ENCODE data around the gene CROCC2.

The CROCC2 gene

DNA sequence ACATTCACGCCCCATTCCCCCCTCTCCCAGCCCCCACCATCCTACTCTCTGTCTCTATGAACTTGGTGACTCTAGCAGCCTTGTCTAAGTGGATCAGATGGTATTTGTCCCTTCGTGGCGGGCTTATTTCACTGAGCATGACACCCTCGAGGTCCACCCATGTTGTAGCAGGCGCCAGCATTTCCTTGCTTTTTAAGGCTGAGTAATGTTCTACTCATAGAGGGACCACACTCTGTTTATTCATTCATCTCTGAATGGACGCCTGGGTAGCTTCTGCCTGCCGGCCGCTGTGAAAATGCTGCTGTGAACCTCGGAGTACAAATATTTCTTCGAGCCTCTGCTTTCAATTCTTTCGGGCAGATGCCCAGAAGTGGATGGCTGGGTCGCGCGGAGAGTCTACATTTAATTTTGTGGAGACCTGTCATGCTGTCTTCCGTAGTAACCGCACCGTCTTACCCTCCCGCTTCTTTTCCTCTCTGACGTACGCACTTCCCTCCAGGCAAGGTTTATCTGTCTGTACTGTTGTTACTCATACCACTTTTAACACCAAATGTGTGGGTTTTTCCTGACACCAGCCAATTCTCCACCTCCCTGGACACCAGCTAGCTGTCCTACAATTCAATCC is 5.6 kb downstream of the CROCC2 start:
- DNase-seq, result no peak

DNA sequence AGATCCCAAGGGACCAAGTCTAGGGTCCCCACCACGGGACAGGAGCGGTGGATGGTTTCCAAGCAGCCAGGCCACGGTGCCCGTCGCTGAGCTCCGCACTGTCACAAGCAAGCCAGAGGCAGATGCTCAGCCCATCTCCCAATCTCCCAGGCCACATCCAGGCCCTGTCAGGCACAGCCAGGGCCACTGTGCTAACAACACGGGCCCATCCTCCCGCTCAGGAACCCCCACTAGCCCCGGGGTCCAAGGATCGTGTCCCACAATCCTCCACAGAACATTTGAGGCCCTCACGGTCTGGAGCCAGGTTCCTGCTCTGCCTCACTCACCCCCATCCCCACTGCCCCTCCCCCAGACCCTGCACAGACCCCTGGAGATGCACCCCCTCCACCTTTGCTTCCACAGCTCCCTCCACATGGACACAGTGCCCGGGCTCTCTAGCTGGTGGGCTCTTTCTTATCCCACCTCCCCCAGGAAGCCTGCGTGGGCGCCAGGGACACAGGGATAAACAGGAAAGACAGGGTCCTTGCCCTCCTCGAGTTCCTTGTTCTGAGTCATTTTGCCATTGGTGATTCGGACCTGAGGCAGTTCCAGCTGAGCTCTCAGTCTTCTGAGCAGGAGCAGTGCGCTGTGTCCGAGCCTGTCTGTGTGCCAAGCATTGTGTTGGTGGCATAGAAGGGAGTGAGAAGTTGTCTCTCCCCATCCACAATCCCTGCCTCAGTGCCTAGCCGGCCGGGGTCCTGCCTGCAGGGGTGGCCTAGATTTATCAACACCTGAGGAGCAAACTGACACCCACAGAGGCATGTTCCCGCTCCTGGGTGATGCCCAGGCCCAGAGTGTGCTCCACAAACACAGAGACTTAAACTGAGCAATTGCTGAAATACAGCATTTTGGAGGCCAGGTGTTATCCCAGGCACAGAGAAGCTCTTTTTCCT is 7.0 kb downstream of the CROCC2 start:
- no peak for DNase-seq

DNA sequence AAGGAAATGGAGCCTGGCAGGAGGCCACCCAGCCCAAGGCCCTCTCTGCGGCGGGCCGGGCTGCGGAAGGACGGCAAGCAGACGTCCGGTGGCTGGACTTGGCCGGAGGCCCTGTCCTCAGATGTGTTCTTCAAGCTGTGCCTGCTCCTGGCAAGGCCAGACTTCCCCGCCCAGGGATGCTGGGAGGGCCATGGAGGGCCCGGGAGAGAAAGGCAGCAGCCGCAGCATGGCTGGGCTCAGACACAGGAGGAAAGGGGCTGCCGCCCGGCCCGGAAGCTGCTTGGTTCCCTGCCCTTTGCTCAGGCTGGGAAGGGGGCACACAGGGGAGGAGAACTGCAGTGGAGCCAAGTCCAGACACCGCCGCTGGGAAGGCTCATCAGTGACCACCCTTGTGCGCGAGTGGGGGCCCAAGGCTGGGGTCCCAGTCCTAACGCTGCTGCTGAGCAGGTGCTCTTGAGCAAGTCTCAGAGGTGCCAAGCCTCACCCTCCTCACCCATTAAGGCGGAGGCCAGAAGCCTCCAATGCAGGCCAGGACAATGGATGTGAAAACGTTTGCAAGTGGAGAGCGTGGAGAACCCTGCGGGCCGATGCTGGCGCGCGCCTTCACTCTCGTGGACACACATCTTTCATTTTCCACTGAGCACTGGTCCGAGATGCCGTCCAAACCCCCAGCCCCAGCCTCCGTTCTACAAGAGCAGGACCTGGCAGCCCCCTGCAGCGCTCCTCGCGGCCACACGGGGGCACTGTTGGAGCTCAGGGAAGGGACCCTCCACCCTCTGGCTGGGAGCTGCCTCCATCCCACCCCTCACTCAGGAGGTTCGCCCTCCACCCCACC is 7.9 kb downstream of the CROCC2 start:
- peak; percentile 59 for DNase-seq

DNA sequence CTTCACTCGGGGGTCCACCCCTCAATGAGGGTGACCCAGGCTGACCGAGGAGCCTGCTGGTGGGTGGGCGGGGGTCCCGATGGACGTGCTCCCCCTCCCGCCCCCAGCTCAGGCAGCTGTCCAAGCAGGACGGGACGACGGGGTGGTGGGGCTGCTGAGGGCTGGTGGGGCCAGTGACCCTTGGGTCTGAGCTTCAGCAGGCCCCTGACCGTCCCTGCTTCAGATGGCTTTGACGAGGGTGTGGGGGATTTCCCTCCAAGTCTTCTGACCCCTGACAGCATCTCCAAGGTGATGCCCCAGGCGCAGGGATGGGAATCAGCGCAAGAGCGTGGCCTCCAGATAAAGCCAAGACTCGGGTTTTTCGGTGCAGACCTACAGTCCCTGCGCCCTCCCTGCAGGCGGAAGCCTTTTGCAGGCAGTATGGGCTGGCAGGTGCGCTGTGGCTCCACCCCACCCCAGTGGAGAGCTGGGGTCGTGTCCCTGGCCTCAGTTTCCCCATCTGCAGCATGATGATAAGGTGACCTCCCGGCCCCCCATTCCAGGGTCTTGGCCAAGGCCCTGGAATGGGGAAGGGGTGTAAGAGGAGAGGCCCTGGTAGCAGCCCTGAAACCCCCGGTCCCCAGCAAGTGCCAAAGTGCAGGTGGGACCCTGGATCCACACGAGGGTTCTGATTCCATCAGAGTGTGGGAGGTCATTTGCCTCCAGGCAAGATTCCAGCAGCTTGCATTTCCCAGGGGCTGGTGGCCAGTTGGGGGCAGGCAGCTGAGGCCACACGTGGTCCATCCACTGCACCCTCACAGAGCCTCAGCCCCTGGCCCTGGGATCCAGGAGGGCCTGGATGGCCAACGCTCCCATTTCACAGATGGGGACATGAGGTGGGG is 8.7 kb downstream of the CROCC2 start:
- no peak for DNase-seq

DNA sequence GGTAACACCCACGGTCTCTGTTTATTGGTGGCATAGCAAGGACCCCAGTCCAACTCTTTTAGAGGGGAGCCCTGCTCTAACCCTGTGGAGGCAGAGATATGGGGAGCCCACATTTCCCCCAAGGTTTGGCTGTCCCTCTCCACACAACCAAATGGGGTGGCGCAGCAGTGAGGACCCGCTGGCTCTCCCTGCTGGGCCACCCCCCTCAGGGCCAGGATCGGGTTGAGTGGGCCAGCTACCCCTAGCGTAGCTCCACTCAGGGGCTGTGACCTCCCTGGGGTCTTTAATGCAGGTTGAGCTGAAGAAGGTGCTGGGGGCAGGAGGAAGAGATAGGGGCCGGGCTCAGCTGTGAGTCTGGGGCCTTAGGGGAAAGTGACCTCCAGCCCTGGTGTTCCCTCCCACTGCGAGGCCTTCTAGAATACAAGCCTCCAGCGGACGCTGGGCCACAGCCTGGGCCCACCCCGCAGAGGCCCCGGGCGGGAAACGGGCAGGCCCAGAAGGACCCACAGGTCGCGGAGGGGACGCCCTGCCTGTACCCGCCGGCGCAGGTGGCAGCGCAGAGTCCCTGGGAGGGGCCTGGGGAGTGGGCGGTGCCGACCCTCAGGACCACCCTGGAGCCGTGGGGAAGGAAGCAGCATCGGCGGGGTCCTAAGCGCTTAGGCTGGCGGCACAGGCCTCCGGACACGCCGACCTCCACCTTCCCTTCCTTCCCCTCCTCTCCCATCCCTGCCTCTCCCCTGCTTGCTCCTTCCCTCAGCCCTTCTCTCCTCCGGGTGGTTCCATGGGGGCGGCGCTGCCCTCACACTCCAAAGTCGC is 9.6 kb downstream of the CROCC2 start:
- no peak for DNase-seq

DNA sequence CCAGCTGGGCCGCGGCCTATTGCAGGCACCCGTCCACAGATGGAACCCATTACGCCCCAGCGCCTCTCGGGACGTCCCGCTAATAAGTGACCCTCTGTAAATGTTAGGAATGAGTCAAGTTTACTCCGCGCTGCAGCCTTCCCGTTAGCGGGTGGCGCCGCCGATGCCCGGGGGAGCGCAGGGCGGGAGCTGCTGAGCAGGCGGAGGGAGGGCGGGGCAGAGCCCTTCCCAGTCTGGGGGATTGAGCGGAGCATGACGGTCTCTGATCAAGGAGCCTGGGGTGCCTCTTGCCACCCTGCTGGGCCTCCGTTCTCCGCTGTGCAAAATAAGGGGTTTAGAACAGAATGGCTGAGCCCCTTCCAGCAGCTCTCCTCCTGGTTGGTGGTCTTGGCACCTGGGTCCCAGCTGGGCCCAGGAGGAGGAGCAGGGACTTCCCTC is 10.5 kb downstream of the CROCC2 start:
- DNase-seq, result peak; percentile 88

DNA sequence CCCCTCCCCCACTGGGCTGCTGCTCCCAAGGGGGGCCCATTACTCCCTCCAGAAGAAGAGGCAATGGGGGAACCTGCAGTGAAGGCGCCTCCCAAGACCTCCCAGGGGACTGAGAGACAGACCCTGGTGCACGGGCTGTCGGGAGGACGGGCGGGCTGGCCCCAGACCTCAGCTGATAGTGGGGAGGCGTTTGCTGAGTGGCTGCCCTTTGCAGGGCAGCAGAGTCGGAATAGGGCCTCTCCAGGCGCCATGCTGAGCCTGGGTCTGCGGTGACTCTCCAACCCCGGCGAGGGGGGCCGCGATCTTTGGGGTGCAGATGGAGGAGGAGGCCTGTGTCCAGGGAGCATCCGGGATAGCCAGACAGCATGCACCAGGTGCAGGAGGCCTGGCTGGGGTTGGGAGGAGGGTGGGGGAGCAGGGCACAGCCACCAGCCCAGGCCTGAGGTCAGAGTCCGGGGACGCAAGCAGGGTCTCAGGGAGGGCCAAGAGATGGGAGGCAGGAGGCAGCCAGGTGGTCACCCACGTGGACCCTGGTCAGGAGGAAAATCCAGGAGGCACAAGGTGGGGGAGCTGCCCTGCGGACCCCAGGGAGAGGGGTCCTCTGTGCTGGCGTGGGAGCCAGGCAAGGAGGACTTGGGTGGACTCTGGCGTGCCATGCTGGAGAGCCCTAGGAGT is 11.0 kb downstream of the CROCC2 start:
- no peak for DNase-seq

DNA sequence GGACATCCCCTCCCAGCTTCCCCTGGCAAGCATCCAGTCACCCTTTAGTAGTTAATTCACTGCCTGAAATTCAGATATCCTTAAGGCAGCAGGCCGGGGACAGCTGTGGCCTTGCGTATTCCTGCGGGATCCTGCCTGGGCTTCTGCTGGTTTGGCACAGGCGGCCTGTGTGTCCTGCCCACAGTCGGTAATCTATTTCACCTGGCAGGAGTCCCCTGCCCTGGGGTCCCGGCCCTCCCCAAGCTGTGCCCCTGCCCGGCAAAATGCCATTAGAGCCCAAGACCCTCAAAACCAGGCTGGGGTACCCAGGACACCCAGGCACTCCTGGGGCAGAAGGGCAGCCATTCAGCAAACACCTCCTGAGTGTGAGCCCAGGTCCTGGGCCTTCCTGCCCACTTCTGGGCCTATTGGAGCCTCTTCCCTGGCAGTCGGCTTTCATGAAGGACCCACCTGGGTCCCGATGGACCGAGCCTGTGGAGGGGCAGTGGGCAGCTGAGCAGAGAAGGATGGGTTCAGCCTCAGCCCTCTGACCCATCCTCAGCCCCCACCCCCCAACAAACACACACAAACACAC is 11.6 kb downstream of the CROCC2 start:
- DNase-seq, result no peak

DNA sequence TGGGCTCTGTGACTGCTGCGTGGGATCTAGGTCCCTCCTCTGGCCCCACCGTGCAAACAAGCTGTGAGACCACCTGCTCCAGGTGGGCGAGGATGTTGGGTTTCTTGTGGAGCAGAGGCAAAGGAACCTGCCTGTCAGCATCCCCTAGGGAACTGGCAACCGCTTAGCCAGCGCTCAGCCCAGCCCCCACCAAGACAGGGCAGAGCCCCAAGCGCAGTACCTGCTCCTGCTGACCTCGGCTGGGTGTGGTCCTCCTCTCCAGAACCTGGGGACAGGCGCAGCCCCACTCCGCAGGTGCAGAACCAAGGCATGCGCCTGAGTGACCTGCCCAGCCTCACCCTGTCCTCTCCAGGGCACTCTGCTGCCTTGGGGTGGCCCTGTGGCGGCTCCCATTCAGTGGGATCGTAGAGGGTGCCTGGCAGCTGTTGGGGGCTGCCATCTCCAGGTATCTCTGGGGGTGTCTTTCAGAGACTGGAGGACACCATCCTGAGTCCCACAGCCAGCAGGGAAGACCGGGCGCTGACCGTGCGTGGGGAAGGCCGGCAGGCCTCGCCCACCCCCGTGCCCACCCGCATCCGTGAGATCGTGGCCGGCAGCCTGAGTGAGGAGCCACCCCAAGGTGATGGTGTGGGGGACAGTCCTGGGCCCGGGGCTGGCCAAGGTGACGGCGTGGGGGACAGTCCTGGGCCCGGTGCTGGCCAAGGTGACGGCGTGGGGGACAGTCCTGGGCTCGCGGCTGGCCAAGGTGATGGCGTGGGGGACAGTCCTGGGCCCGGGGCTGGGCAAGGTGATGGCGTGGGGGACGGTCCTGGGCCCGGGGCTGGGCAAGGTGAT is 12.3 kb downstream of the CROCC2 start:
- DNase-seq, result no peak

DNA sequence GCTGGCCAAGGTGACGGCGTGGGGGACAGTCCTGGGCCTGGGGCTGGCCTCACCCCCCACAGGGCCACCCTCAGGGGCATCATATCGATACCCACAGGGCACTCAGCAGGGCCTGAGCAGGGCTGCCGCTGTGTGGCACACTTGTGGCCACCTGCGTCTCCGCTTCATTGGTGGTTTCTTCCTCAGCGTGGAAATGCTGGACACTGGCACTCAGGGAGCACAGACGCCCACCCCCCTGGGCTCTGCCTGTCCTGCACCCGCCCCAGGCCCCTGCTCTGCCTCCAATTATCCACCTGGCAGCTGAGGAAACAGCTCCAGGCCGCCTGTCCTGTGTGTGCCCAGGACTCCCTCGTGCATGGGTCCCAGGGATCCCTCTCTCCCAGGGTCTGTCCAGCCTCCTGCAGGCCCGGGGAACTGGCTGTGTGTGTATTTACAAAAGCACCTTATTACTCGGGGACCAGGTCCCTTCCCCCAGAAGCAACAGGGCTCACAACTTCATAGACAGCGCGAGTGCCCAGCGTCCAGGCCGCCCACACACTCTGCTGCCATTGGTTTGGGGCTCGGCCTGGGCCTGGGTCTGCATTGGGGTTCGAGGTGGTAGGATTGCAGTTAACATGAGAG is 13.1 kb downstream of the CROCC2 start:
- DNase-seq, result no peak

DNA sequence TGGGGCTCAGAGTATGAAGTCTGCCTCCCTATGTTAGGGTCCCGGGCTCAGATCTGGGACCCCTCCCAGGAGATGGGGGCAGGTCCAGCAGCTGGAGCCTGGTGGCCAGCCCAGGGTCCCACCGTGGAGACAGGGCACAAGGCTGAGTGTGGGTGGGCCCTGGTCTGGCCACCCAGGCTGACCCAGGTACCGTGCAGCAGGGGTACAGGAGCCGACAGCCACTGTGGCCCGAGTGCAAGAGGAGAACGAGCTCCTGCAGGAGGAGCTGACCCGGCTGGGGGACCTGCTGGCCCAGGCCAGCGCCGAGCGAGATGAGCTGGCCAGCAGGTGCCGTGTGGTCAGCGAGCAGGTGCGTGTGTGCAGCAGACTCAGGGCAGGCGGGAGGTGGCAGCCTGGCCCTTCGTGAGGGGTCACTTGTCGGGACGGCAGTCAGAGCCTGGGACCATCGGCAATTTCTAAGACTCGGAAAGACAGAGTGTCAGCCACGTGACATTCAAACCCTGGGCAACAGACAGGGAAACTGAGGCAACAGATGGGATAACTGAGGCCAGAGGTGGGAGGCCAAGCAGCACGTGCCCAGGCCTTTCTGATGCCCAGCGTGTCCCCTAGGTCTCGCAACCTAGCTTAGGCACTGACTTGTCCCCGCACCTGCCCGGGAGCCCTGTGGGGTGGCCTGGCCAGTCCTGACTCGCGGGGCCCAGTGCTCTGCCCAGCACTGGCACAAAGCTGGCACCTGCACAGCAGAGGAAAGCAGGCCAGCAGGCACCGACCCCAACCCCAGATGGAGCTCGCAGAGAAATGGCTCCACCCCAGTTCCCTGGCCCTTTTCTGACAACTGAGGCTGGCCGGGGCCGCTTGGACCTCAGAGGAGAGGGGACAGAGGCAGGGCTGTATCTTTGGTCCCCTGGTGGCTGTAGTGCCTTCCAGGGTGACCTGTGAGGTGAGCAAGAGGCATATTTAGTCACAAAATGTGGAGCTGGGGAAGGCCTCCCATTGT is 13.9 kb downstream of the CROCC2 start:
- DNase-seq, result no peak

DNA sequence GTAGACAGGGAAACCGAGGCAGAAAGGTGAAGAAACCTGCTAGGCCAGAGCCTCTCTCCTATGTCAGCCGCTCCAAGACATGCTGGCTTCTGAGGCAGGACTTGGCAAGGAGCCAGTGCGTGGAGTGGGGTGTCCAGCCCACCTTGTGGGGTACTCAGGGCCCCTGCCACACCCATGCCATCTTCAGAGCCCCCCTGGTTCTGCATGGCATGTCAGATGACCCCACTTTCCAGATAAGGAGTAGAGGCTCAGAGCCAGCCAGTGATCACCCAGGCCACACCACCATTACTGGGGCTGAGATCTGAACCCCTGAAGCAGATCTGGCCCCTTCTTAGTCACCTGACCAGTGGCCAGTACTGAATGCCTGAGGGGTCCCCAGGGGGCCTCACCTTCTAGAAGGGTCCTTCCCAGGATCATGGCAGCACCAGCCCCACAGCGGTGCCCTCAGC is 14.7 kb downstream of the CROCC2 start:
- no peak for DNase-seq

DNA sequence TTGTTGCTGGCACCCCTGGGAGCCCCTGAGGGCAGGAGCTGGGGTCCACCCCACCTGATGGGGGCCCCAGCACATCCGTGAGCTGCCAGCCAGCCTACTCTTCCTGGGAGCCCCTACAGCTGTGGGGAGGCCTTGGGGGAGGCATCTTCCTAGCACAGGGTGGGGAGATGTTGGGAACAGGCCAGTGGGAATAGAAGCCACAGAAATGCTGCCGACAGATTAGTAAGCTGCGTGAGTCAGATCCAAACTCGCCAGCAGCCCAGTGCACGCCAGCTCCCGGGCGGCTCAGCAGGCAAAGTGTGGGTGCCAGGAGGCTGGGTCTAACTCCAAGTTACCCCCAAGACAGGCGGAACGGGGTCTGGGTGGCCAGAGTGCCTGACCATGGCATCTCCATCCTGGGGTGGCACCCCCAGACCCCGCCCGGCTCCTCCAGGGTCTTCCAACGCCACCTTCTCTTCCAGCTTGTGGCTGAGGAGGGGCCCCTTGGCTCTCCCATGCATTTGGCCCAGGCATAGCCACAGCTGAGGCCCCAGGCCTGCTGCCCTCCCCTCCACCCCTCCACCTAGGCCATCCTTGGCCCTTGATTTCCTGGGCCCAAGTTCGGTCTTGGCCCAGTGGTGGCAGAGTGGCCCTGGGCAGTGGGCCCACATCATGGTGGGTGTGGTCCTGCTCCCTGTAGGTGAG is 15.3 kb downstream of the CROCC2 start:
- peak; percentile 94 for DNase-seq

DNA sequence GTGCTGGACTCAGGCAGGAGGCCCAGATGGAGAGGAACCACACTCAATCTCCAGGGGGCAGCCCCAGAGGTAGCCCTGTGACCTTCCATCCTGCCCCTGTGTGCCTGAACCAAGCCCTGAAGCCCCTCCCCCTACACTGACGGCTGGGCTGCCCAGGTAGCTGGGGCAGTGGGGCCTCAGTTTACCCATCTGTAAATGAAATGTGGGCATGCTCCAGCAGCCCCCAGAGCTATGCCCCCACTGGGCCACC is 15.8 kb downstream of the CROCC2 start:
- no peak for DNase-seq

DNA sequence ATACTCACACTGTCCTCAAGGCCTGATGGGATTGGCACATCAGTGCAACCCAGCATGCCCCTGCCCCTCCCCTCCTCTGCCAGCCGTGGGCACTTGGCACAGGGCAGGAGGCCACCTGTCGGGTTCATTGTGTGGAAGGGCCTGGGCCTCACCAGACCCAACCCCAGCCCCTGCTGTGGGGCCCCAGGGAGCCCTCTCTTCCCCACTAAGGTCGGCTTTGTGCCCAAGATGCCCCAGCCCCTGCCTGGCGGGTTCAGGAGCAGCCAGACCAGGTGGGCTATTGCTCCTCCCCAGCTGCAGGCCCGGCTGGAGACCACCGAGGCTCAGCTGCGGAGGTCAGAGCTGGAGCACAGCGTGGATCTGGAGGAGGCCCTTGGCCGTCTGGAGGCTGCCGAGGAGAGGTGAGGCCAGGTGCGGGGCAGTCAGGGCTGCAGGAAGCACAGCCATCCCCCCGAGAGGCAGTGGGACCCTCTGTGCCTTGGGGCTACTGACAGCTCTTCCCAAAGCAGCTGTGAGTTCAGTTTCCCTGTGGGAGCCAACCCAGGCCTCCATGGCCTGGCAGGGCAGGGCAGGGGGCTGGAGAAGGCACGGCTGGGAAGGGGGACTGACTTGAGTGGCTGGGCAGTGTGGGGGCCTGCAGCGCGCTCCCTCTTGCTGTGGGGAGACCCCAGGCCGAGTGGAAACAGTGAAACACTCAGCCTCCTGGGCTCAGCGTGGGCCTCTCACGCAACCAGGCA is 16.3 kb downstream of the CROCC2 start:
- DNase-seq, result no peak

DNA sequence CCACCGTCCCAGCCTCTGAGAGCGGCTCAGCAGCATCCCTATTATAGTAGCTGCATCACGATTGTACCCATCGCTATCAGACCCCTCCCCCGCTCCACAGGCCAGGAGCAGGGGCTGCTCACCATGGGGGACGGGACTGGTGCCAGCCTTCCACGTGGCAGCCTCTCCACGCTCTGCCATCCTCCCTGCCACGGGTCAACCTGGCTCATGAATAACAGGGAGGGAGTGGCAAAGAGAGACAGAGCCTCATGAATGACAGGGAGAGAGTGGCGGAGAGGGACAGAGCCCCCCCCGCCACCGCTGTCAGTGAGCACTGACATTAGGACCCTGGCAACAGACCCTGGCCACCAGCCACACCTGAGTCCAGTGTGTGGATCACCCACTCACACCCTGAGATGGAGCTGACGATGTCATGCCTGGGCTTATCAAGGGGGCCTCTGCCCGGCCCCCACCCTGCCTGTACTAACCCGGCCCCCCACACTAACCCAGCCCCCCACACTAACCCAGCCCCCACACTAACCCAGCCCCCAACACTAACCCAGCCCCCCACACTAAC is 16.9 kb downstream of the CROCC2 start:
- DNase-seq, result no peak

Measured in EL (cell line).